Activated naive CD4-positive, alpha-beta T cell treated with anti-CD3 and anti-CD28 coated beads, Interleukin-2, amount 50 U/mL, for 16 hours (primary cell): ENCODE measurements around the gene VEZT.
"Not testable (repeated sequence)": the region's sequence is repeated elsewhere in the genome, so short reads cannot be mapped to it uniquely, and the experiment has no call there.

Experiments
- DNase-seq: peaks from one replicate; pipeline ENCODE4 v3.0.0-alpha.2; 2020

VEZT gene

GRCh38 chr12:95217377-95218149 is at the start of gene VEZT, which contains the start of gene FGD6:
TSS of gene VEZT (plus strand) at chr12:95217807. CDS start at chr12:95217851, 44 bp downstream.
TSS of gene FGD6 (minus strand) at chr12:95217467. CDS start at chr12:95217240, 227 bp downstream.
- DNase-seq: peak; percentile 98

- no peak for DNase-seq
Observed at GRCh38 chr12:95168746-95169145, 48.9 kb upstream of the VEZT start.

- DNase-seq: no peak
Observed at GRCh38 chr12:95169368-95169767, 48.2 kb upstream of the VEZT start.

- no peak for DNase-seq
Observed at GRCh38 chr12:95173392-95174251, 44.0 kb upstream of the VEZT start.

GRCh38 chr12:95177201-95177768 is 40.3 kb upstream of the VEZT start:
- no peak for DNase-seq

GRCh38 chr12:95178136-95178535 is 39.5 kb upstream of the VEZT start:
- no peak for DNase-seq

- DNase-seq: no peak
Observed at GRCh38 chr12:95179011-95179410, 38.6 kb upstream of the VEZT start.

GRCh38 chr12:95181103-95181502 is 36.5 kb upstream of the VEZT start:
- no peak for DNase-seq

GRCh38 chr12:95182868-95183415 is 34.7 kb upstream of the VEZT start:
- DNase-seq: no peak

GRCh38 chr12:95184121-95184520 is 33.5 kb upstream of the VEZT start:
- DNase-seq: no peak

GRCh38 chr12:95185072-95185471 is 32.5 kb upstream of the VEZT start:
- DNase-seq: no peak

- no peak for DNase-seq
Observed at GRCh38 chr12:95185854-95186253, 31.8 kb upstream of the VEZT start.

GRCh38 chr12:95187865-95188415 is 29.7 kb upstream of the VEZT start:
- no peak for DNase-seq

GRCh38 chr12:95191060-95191696 is 26.4 kb upstream of the VEZT start:
- DNase-seq: no peak

GRCh38 chr12:95192271-95192670 is 25.3 kb upstream of the VEZT start:
- DNase-seq: no peak

GRCh38 chr12:95193139-95193538 is 24.5 kb upstream of the VEZT start:
- DNase-seq: no peak

GRCh38 chr12:95195122-95195521 is 22.5 kb upstream of the VEZT start:
- no peak for DNase-seq

GRCh38 chr12:95196875-95197569 is 20.6 kb upstream of the VEZT start:
- not testable (repeated sequence) for DNase-seq

- no peak for DNase-seq
Observed at GRCh38 chr12:95197636-95198035, 20.0 kb upstream of the VEZT start.

GRCh38 chr12:95198914-95199313 is 18.7 kb upstream of the VEZT start:
- DNase-seq: no peak

- DNase-seq: no peak
Observed at GRCh38 chr12:95200128-95200894, 17.3 kb upstream of the VEZT start.
